GM18873 (cell line): ENCODE measurements around the gene NDUFS1.

Experiments used
- ATAC-seq: cut with Tn5 transposase; IDR thresholded peaks from one replicate; pipeline ENCODE4 v1.9.1; 2021; ENCODE audit warnings: mild to moderate bottlenecking, moderate library complexity, moderate number of reproducible peaks; ENCODE audit not compliant: unreplicated experiment, low FRiP score

The NDUFS1 gene

DNA sequence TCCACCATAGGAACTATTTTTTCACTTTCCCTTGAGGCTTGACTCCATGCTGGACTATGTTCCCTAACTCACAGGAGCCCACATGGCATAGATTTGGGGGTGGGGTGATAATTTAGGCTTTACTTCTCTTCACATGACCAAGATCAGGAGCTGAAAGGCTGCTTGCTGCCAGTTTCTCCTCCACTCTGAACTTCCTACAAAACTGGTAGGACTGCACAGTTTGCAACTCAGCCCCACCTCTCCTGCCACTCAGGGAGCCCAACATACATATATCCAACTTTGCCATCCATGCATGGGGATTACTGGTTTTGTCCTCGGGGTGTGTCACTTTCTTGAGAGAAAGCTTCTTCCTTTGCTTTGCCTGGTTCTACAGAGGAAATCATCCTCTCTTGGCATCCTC lies 87.4 kb downstream of the NDUFS1 start:
- no peak for ATAC-seq

DNA sequence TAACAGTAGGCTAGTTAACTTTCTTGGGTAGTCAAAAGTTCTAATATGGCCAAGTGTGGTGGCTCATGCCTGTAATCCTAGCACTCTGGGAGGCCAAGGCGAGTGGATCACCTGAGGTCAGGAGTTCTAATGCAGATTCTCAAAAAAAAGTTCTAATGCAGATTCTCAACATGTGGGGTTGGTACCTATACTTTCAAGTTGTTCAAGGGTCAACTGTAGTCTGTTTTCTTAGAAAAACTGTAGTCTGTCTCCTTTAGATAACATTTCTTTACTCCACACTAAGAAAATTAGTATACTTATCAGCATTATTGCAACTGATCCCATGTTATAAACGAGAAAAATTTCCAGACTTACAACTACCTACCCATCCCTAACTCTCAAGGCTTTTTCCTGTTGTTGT lies 89.8 kb downstream of the NDUFS1 start:
- ATAC-seq, result no peak

DNA sequence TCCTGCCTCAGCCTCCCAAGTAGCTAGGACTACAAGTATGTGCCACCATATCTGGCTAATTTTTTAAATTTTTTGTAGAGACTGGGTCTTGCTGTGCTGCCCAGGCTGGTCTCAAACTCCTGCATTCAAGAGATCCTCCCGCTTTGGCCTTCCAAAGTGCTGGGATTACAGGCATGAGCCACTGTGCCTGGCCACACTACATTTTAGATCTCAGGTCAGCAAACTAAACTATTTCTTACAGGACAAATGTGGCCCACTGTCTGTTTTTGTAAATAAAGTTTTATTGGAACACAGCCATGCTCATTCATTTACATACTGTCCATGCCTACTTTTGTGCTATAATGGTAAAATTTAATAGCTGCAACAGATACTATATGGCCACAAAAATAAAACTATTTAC lies 91.0 kb downstream of the NDUFS1 start:
- ATAC-seq, result no peak
